HCT116 (cell line): ENCODE results near the gene NBAS.

Experiments used
- ATF3 ChIP-seq: IDR thresholded peaks from 2 replicates; pipeline ENCODE4 v1.6.1; 2012
- CTCF ChIP-seq, 3 experiments: fragments of 200-600 bp in 1 of 3; sonication (generic) in 1 of 3; IDR thresholded peaks in 2 of 3; conservative IDR thresholded peaks in 1 of 3; 2 replicates each; pipeline ENCODE4 v1.5.1; 2012 to 2017; ENCODE audit warnings: low read depth in 2 of 3, low read length in 2 of 3, antibody characterized with exemption in 1 of 3, borderline replicate concordance in 1 of 3, control low read depth in 1 of 3, mild to moderate bottlenecking in 1 of 3, mixed read lengths in 1 of 3, mixed run types in 1 of 3, moderate library complexity in 1 of 3; ENCODE audit not compliant: insufficient read depth in 1 of 3
- ELF1 ChIP-seq: IDR thresholded peaks from 2 replicates; pipeline ENCODE4 v1.6.1; 2012; ENCODE audit warnings: low read depth, borderline replicate concordance
- EZH2phosphoT487 ChIP-seq: fragments of 200-600 bp; IDR thresholded peaks from 2 replicates; pipeline ENCODE4 v1.6.1; 2018; ENCODE audit warnings: antibody characterized with exemption, borderline replicate concordance
- POLR2A ChIP-seq: IDR thresholded peaks from 2 replicates; pipeline ENCODE4 v1.7.0; 2011; ENCODE audit warnings: borderline replicate concordance; ENCODE audit not compliant: insufficient read depth, insufficient read length; ENCODE audit errors: extremely low read depth
- POLR2AphosphoS5 ChIP-seq: IDR thresholded peaks from 2 replicates; pipeline ENCODE4 v1.6.1; 2011; ENCODE audit warnings: mild to moderate bottlenecking, low read depth, low read length, moderate library complexity
- YY1 ChIP-seq: IDR thresholded peaks from 2 replicates; pipeline ENCODE4 v1.6.1; 2011; ENCODE audit warnings: low read length, low read depth, moderate library complexity, mild to moderate bottlenecking; ENCODE audit not compliant: insufficient replicate concordance; ENCODE audit errors: extremely low read depth
- ZNF274 ChIP-seq: fragments of 200-500 bp; sonication (Bioruptor generic); IDR thresholded peaks from 2 replicates; pipeline ENCODE4 v1.6.1; 2014; ENCODE audit warnings: mild to moderate bottlenecking, low read depth, low read length, inconsistent platforms

GRCh38 chr2:15186118-15186517, 375.0 kb downstream of the NBAS start:
- TF ChIP-seq POLR2A = no peak
- TF ChIP-seq ELF1 = no peak
- TF ChIP-seq CTCF (IDR thresholded peaks at IDR 0.05 in 2 of 3, conservative IDR thresholded peaks at IDR 0.05 in 1 of 3; ENCODE audit: borderline replicate concordance in 1 of 3, insufficient read depth in 1 of 3, low read depth in 2 of 3, low read length in 2 of 3) = no peak
- TF ChIP-seq ZNF274 = no peak
- no peak for TF ChIP-seq EZH2phosphoT487
- TF ChIP-seq ATF3 = no peak
- TF ChIP-seq POLR2AphosphoS5 = no peak
- no peak for TF ChIP-seq YY1
